Measurements from ENCODE around the gene KRT72. TPM values are rescaled to one million over a fixed set of nuclear protein-coding genes. Genes with fewer than 3 reads are reported as not detected.

Gene KRT72
- total and polyA plus RNA-seq, 2 donors (not counting 3 experiments of a cell fraction or from before 2014, with no cell fraction given) = not detected

DNA sequence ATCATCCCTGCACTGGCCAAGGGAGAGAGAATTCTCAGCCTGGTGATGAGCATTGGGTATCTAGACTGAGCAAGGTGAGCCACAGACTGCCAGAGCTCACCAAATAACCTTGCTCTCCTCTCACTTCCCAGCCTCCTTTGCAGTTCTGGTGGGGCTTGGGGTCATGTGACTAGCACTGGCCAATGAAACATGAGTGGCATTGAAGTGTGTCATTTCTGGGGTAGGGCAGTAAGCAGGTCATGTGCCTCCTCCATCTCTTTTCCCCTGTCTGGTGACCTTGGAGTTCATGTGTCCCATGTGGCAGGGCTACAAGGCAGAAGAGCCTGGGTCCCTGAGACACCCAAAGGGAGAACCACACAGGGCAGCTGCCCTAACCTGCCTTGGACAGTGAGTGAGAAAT is 3.6 kb upstream of the KRT72 start:
- Histone ChIP-seq H3K36me3 (ENCODE audit: control insufficient read depth in 2 of 2, extremely low read depth in 1 of 2, insufficient read depth in 2 of 2, low read length in 2 of 2) (no peaks in the 10 kb centered on the region), H3K9ac (replicated peaks; ENCODE audit: extremely low read depth, insufficient read depth, low read length) (no peak overlapping the region), H3K79me2 (ENCODE audit: control insufficient read depth, insufficient read depth, low read length) (no peaks in the 10 kb centered on the region), H3K4me3 (replicated peaks in 1 of 3; ENCODE audit: insufficient read depth in 1 of 3, low read depth in 1 of 3, low read length in 3 of 3) (no peak overlapping the region), H3K27me3 (ENCODE audit: control insufficient read depth in 2 of 2, insufficient read depth in 2 of 2, low read length in 2 of 2) (peaks cover 12 to 30% of the 10 kb centered on the region in 2 experiments), H4K20me1 (replicated peaks; ENCODE audit: control insufficient read depth, extremely low read depth, insufficient read depth, low read length) (no peaks in the 10 kb centered on the region), H3K4me1 (ENCODE audit: control insufficient read depth, extremely low read depth, insufficient read depth, low read length) (no peaks in the 10 kb centered on the region), H3K4me2 (ENCODE audit: insufficient read depth, low read length) (no peak overlapping the region), H3K27ac (ENCODE audit: insufficient read depth, low read depth, low read length) (no peak overlapping the region), H3K9me1 (replicated peaks; ENCODE audit: control insufficient read depth, extremely low read depth, insufficient read depth, low read length) (no peaks in the 10 kb centered on the region), H3K9me3 (replicated peaks; ENCODE audit: control insufficient read depth, insufficient read depth, low read length) (no peaks in the 10 kb centered on the region), H2AFZ (ENCODE audit: low read depth, low read length) (no peak overlapping the region)
- intact Hi-C loops (cut with micrococcal nuclease) (no loop called here), dilution Hi-C loops (cut with MboI; ENCODE audit: extremely low pct_ligation_motif_present, low sequenced_read_pairs) (no loop called here)
- no TSS peak for BruUV-seq (replicated peaks)
- FAIRE-seq (no peak), DNase-seq (ENCODE audit: low read depth, low spot score) (no peak)
- CTCF ChIA-PET = no interaction called here
- POLR2A ChIA-PET = no interaction called here
- TF ChIP-seq JUN (IDR thresholded peaks at IDR 0.05; ENCODE audit: borderline replicate concordance, insufficient read depth, insufficient read length, low read depth) = no peak

DNA sequence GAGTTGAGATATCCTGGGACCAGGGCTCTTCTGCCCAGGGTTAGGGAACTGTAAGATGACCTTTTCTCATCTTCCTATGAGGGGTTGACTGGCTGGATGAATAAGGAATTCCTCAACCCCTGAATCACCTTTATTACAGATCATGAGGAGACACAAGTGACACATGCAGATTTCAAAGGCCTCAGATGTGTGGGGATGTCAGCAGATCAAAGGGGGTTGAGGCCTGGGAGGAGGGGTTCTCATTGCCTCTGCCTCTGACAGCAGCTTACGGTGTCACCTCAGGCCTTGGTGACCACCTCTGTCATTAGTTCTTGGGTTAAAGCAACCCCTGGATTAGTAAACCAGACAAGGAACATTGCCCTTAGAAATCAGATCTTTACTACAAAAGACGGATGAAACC is 2.1 kb upstream of the KRT72 start:
- H3K9me1 ChIP-seq (replicated peaks; ENCODE audit: control insufficient read depth, extremely low read depth, insufficient read depth, low read length) = no peaks in the 10 kb centered on the region
- intact Hi-C loops (cut with micrococcal nuclease) = no loop called here
- H3K9me3 ChIP-seq (replicated peaks; ENCODE audit: control insufficient read depth, insufficient read depth, low read length) = no peaks in the 10 kb centered on the region
- FAIRE-seq (no peak), DNase-seq (ENCODE audit: low read depth, low spot score) (no peak)
- POLR2A ChIA-PET = no interaction called here
- H3K4me1 ChIP-seq (ENCODE audit: control insufficient read depth, extremely low read depth, insufficient read depth, low read length) = no peaks in the 10 kb centered on the region
- TF ChIP-seq FOS (IDR thresholded peaks at IDR 0.05; ENCODE audit: borderline replicate concordance, insufficient read depth, low read length) (no peak), POLR2A (IDR thresholded peaks at IDR 0.05; ENCODE audit: low read depth, low read length) (no peak), GATA2 (IDR thresholded peaks at IDR 0.05; ENCODE audit: insufficient read depth, insufficient read length, low read depth, low read length) (no peak), POLR2AphosphoS5 (IDR thresholded peaks at IDR 0.05; ENCODE audit: insufficient read depth, low read depth, low read length) (no peak), MYC (IDR thresholded peaks at IDR 0.05; ENCODE audit: low read depth, low read length) (no peak), JUN (IDR thresholded peaks at IDR 0.05; ENCODE audit: borderline replicate concordance, insufficient read depth, insufficient read length, low read depth) (no peak), EZH2 (IDR thresholded peaks at IDR 0.05; ENCODE audit: borderline replicate concordance, low read depth, low read length, severe bottlenecking) (no peak)
- TF ChIP-seq, protein P1, sequence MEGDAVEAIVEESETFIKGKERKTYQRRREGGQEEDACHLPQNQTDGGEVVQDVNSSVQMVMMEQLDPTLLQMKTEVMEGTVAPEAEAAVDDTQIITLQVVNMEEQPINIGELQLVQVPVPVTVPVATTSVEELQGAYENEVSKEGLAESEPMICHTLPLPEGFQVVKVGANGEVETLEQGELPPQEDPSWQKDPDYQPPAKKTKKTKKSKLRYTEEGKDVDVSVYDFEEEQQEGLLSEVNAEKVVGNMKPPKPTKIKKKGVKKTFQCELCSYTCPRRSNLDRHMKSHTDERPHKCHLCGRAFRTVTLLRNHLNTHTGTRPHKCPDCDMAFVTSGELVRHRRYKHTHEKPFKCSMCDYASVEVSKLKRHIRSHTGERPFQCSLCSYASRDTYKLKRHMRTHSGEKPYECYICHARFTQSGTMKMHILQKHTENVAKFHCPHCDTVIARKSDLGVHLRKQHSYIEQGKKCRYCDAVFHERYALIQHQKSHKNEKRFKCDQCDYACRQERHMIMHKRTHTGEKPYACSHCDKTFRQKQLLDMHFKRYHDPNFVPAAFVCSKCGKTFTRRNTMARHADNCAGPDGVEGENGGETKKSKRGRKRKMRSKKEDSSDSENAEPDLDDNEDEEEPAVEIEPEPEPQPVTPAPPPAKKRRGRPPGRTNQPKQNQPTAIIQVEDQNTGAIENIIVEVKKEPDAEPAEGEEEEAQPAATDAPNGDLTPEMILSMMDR (IDR thresholded peaks at IDR 0.05; ENCODE audit: extremely low read depth in 1 of 2, insufficient read depth in 1 of 2, low read depth in 1 of 2, low read length in 2 of 2) = no peak
- TF ChIP-seq, protein P2, sequence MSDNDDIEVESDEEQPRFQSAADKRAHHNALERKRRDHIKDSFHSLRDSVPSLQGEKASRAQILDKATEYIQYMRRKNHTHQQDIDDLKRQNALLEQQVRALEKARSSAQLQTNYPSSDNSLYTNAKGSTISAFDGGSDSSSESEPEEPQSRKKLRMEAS (IDR thresholded peaks at IDR 0.05; ENCODE audit: insufficient read depth, insufficient read length) = no peak
- H3K9ac ChIP-seq (replicated peaks; ENCODE audit: extremely low read depth, insufficient read depth, low read length) = no peak overlapping the region
- CTCF ChIA-PET = no interaction called here
- no peak overlapping the region for H3K4me3 ChIP-seq (replicated peaks in 1 of 3; ENCODE audit: insufficient read depth in 1 of 3, low read depth in 1 of 3, low read length in 3 of 3)
- no peak overlapping the region for H3K27ac ChIP-seq (ENCODE audit: insufficient read depth, low read depth, low read length)
- peaks cover 19 to 36% of the 10 kb centered on the region in 2 experiments for H3K27me3 ChIP-seq (ENCODE audit: control insufficient read depth in 2 of 2, insufficient read depth in 2 of 2, low read length in 2 of 2)
- no TSS peak for BruUV-seq (replicated peaks)
- H2AFZ ChIP-seq (ENCODE audit: low read depth, low read length) = no peak overlapping the region
- dilution Hi-C loops (cut with MboI; ENCODE audit: extremely low pct_ligation_motif_present, low sequenced_read_pairs) = no loop called here
- H3K79me2 ChIP-seq (ENCODE audit: control insufficient read depth, insufficient read depth, low read length) = no peaks in the 10 kb centered on the region
- H3K4me2 ChIP-seq (ENCODE audit: insufficient read depth, low read length) = no peak overlapping the region
- H4K20me1 ChIP-seq (replicated peaks; ENCODE audit: control insufficient read depth, extremely low read depth, insufficient read depth, low read length) = no peaks in the 10 kb centered on the region
- no peaks in the 10 kb centered on the region for H3K36me3 ChIP-seq (ENCODE audit: control insufficient read depth in 2 of 2, extremely low read depth in 1 of 2, insufficient read depth in 2 of 2, low read length in 2 of 2)
